PC-3 (cell line): ENCODE data around the gene GADD45GIP1.

Experiments used
- EZH2 ChIP-seq: fragments of 300-600 bp; sonication (generic); IDR thresholded peaks from one replicate; pipeline ENCODE4 v1.6.1; 2017; ENCODE audit warnings: antibody characterized with exemption, mild to moderate bottlenecking, low read length; ENCODE audit not compliant: unreplicated experiment
- EZH2phosphoT487 ChIP-seq: fragments of 300-600 bp; sonication (generic); IDR thresholded peaks from 2 replicates; pipeline ENCODE4 v1.6.1; 2018; ENCODE audit warnings: mild to moderate bottlenecking, antibody characterized with exemption, low read length, borderline replicate concordance
- TF ChIP-seq, protein P1 (sequence below): fragments of 300-600 bp; sonication (generic); conservative IDR thresholded peaks from 2 replicates; pipeline ENCODE4 v1.5.1; 2017; ENCODE audit warnings: antibody characterized with exemption, low read depth, mild to moderate bottlenecking, low read length

GRCh38 chr19:12940897-12941296 lies 16.1 kb downstream of the GADD45GIP1 start:
- TF ChIP-seq EZH2 (no peak), EZH2phosphoT487 (no peak)
- TF ChIP-seq, protein P1, sequence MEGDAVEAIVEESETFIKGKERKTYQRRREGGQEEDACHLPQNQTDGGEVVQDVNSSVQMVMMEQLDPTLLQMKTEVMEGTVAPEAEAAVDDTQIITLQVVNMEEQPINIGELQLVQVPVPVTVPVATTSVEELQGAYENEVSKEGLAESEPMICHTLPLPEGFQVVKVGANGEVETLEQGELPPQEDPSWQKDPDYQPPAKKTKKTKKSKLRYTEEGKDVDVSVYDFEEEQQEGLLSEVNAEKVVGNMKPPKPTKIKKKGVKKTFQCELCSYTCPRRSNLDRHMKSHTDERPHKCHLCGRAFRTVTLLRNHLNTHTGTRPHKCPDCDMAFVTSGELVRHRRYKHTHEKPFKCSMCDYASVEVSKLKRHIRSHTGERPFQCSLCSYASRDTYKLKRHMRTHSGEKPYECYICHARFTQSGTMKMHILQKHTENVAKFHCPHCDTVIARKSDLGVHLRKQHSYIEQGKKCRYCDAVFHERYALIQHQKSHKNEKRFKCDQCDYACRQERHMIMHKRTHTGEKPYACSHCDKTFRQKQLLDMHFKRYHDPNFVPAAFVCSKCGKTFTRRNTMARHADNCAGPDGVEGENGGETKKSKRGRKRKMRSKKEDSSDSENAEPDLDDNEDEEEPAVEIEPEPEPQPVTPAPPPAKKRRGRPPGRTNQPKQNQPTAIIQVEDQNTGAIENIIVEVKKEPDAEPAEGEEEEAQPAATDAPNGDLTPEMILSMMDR, result no peak
